Measurements from ENCODE around the gene GPR61. TPM values are rescaled to one million over a fixed set of nuclear protein-coding genes. Genes with fewer than 3 reads are reported as not detected.
A peak's percentile ranks its signal among the peaks of the same experiment; 100 is the strongest.

The GPR61 gene
- total and polyA plus RNA-seq, 2 of the 4 experiments (the other 2 are of a cell fraction), result not detected

GRCh38 chr1:109531380-109531779, 8.3 kb upstream of the GPR61 start:
- no peak overlapping the region for H3K56ac ChIP-seq (ENCODE audit: extremely low read depth, insufficient read depth, low read length)
- no peak overlapping the region for H2BK120ac ChIP-seq (ENCODE audit: low read depth, low read length)
- H3K9me3 ChIP-seq (ENCODE audit: control insufficient read depth, insufficient read depth, low read length), result no peaks in the 10 kb centered on the region
- DNase-seq, result no peak
- no peak overlapping the region for H3K27ac ChIP-seq (ENCODE audit: insufficient read depth, low read length)
- peaks cover 7% of the 10 kb centered on the region for H3K4me1 ChIP-seq (ENCODE audit: control insufficient read depth, insufficient read depth, low read length)
- no peak overlapping the region for H2BK15ac ChIP-seq (ENCODE audit: low read depth, low read length)
- no peak for ATAC-seq (ENCODE audit: low read depth)
- H3K18ac ChIP-seq (ENCODE audit: low read depth, low read length), result no peak overlapping the region
- intact Hi-C loops (cut with micrococcal nuclease) (loop anchor here (5.0 kb wide), 1 partner anchor 269 kb away; no protein-coding TSS in a partner anchor), dilution Hi-C loops (cut with HindIII; ENCODE audit: low sequenced_read_pairs, unreplicated experiment) (no loop called here), in situ Hi-C loops (cut with MboI; ENCODE audit: low sequenced_read_pairs) (loop anchor here (5.0 to 10.0 kb wide), 2 partner anchors 34 to 267 kb away; no protein-coding TSS in a partner anchor)
- no peak overlapping the region for H3K14ac ChIP-seq (replicated peaks; ENCODE audit: low read depth, low read length)
- peaks cover 13% of the 10 kb centered on the region for H3K27me3 ChIP-seq (ENCODE audit: control insufficient read depth, insufficient read depth, low read length)
- no peak overlapping the region for H2BK5ac ChIP-seq (ENCODE audit: low read depth, low read length, poor library complexity, severe bottlenecking)
- no peak overlapping the region for H2BK20ac ChIP-seq (ENCODE audit: low read depth, low read length)
- no peak overlapping the region for H3K4me3 ChIP-seq (ENCODE audit: insufficient read depth, low read depth, low read length)
- no peak overlapping the region for H4K91ac ChIP-seq (ENCODE audit: insufficient read depth, low read depth, low read length)
- H2AK5ac ChIP-seq (ENCODE audit: low read depth, low read length), result no peak overlapping the region
- POLR2A ChIA-PET (ENCODE audit: unreplicated experiment), result no interaction called here
- no peaks in the 10 kb centered on the region for H4K20me1 ChIP-seq (ENCODE audit: insufficient read depth, low read length)
- no peaks in the 10 kb centered on the region; the same call in 1 of the 2 replicates for H3K9me1 ChIP-seq (ENCODE audit: insufficient read depth, low read length)
- CTCF ChIA-PET, result interaction anchor here (0.8 to 3.2 kb wide), 8 partner anchors 10 to 50 kb away, joined by 3 to 75 read pairs (median 6); partner anchors contain the start of genes AMIGO1 and CYB561D1
- H3K36me3 ChIP-seq (ENCODE audit: control insufficient read depth, insufficient read depth, low read length), result no peaks in the 10 kb centered on the region
- H3K9ac ChIP-seq (ENCODE audit: low read depth, low read length), result no peak overlapping the region
- no peak overlapping the region for H3K4me2 ChIP-seq (ENCODE audit: low read depth, low read length)
- H2AFZ ChIP-seq (replicated peaks; ENCODE audit: low read length, poor library complexity), result peak overlapping the region; percentile 35
- BruUV-seq (replicated peaks), result no TSS peak
- no peak overlapping the region for H2AK9ac ChIP-seq (replicated peaks; ENCODE audit: low read depth, low read length, poor library complexity)
- TF ChIP-seq RAD21 (IDR thresholded peaks at IDR 0.05; ENCODE audit: low read length) (no peak), CHD1 (IDR thresholded peaks at IDR 0.05; ENCODE audit: low read depth, low read length) (no peak)
- no peak overlapping the region for H3K4ac ChIP-seq (ENCODE audit: low read depth, low read length)
- no peak overlapping the region for H4K5ac ChIP-seq (ENCODE audit: low read depth, low read length)
- H3K23ac ChIP-seq (ENCODE audit: low read depth, low read length), result no peak overlapping the region
- WGBS, 2 experiments (ENCODE audit: extremely low coverage in 2 of 2, insufficient read length in 1 of 2), result no CpG with 5 or more reads among the region's 4 CpGs
- no peaks in the 10 kb centered on the region for H3K79me1 ChIP-seq (ENCODE audit: low read depth in 1 of 2, low read length in 2 of 2)
- no peak overlapping the region for H4K8ac ChIP-seq (ENCODE audit: low read depth in 2 of 2, low read length in 2 of 2)
